Activated effector memory CD4-positive, alpha-beta T cell treated with Interleukin-2 at 50 U/mL for 16 hours (primary cell): ENCODE measurements around the gene TPSB2.

Experiments used
- DNase-seq: peaks from one replicate; pipeline ENCODE4 v3.0.0-alpha.2; 2020

TPSB2 gene

DNA sequence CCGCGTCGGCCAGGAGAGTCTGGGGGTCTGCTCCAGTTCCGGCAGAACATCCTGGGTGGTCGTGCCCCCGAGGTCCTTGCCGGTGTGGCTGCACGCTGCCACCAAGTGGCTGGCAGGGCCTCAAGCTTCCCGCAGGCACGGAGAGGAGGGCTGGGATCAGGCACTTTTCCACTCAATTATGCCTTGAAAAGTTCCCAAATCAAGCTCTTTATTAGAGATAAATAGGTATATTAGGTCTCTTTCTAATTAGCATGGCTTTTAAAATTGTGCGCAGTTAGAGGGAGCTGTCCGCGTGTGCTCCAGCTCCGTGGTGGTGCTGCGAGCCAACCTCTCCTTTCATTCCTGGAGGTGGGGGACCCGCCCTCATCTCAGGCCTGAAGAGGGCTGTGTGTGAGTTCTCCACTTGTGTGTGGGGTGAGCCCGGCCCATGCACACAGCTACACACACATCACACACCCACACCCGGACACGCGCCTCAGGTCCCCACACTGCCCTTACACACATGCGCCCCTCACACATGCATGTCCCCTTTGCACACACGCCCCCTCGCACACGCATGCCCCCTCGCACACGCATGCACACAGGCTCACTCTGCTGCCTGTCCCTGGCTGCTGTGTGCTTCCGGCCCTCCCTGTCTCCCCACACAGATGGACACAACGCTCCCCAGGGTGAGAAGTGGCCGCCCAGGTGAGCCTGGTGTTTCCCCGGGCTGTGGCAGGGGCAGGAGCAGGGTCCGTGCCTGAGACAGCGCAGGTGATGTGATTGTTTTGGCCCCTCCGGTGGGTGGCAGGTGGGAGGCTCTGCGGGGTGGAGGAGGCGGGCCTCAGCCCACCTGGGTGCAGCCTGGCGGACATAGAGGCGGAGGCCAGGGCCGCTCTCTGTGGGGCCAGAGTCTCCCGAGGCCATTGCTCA, 48.3 kb downstream of the TPSB2 start:
- DNase-seq: no peak

DNA sequence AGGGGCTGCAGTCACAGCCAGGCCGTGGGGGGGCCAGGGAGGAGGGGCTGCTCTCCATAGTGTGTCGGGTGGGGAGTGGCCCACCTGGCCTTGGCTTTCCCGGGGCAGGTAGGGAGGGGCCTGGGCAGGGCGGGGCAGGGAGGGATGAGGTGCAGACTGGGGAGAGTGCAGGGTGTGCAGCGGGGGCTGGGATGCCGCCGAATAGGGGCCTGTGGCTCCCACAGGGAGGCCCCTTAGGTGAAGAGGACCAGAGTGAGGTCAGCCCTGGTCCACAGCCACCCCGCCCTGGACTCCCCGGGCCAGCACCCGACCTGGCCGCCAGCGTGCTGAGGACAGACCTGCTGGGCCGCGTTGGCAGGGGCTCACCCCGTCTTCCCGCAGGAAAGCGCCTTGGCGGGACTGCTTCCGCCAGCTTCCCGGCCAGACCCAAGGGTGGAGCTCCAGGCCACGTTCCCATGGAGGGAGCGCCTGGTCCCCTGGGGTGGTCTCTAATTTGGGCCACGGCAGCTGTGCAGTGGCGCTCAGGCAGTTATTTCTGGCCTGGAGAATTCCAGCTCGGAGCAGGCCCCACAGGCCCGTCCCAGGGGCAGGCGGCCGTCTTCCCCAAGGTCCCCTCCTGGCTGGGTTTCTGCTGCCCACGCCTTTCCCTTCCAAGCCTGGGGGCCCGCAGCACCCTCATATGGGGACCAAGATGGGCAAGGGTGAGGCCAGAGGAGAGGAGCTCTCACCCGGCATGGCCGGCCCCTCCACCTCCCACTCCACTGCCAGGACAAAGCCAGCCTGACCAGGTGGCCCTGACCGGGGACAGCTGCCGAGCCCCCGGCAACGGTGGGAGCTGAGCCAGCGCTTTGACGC, 49.2 kb downstream of the TPSB2 start:
- no peak for DNase-seq
